CD4-positive, CD25-positive, alpha-beta regulatory T cell (primary cell): ENCODE measurements around the gene PERM1. TPM values are rescaled to one million over a fixed set of nuclear protein-coding genes. Genes with fewer than 3 reads are reported as not detected.

Experiments used
- ATAC-seq, 2 donors: fragments of 150-1000 bp; cut with Tn5 transposase; one replicate each; pipeline ENCODE4 v1.10.0; 2021; ENCODE audit warnings: low read depth in 2 of 2, moderate number of reproducible peaks in 2 of 2, moderate library complexity in 1 of 2
- DNase-seq, 3 donors: peaks; one replicate each; pipeline versions ENCODE4 v3.0.0 to v3.0.0-alpha.2; 2012 to 2022; ENCODE audit warnings: mixed read lengths in 1 of 3
- H3K27ac ChIP-seq: one replicate; pipeline ENCODE4 v1.7.0; 2013; ENCODE audit warnings: mild to moderate bottlenecking, low read length; ENCODE audit not compliant: insufficient read depth, poor library complexity, severe bottlenecking
- H3K27me3 ChIP-seq: one replicate; pipeline ENCODE4 v1.7.0; 2013; ENCODE audit warnings: low read length; ENCODE audit not compliant: control insufficient read depth, insufficient read depth
- H3K36me3 ChIP-seq: one replicate; pipeline ENCODE4 v1.7.0; 2013; ENCODE audit warnings: mild to moderate bottlenecking, low read length, moderate library complexity; ENCODE audit not compliant: control insufficient read depth, insufficient read depth
- H3K4me1 ChIP-seq: 2 replicates; pipeline ENCODE4 v1.7.0; 2013; ENCODE audit warnings: mild to moderate bottlenecking, low read length; ENCODE audit not compliant: insufficient read depth, control insufficient read depth, poor library complexity, severe bottlenecking
- H3K4me3 ChIP-seq: one replicate; pipeline ENCODE4 v1.7.0; 2013; ENCODE audit warnings: low read depth, mild to moderate bottlenecking, low read length, moderate library complexity
- H3K9me3 ChIP-seq, 2 experiments: 1 replicate in 1 of 2; 2 replicates in 1 of 2; pipeline ENCODE4 v1.7.0; 2013; ENCODE audit warnings: low read length in 2 of 2, mild to moderate bottlenecking in 1 of 2, moderate library complexity in 1 of 2; ENCODE audit not compliant: control insufficient read depth in 2 of 2
- H3K27ac Mint-ChIP-seq, 3 donors: one replicate each; pipeline ENCODE4 v1.8.0; 2020 to 2022; ENCODE audit warnings: mild to moderate bottlenecking in 3 of 3, mixed read lengths in 3 of 3, moderate library complexity in 2 of 3
- H3K27me3 Mint-ChIP-seq: one replicate; pipeline ENCODE4 v1.8.0; 2022; ENCODE audit warnings: mild to moderate bottlenecking, mixed read lengths
- H3K36me3 Mint-ChIP-seq: one replicate; pipeline ENCODE4 v1.8.0; 2020; ENCODE audit warnings: mixed read lengths
- H3K4me1 Mint-ChIP-seq, 4 donors: one replicate each; pipeline ENCODE4 v1.8.0; 2020 to 2022; ENCODE audit warnings: mixed read lengths in 4 of 4, mild to moderate bottlenecking in 1 of 4
- H3K4me3 Mint-ChIP-seq, 4 donors: one replicate each; pipeline ENCODE4 v1.8.0; 2020 to 2022; ENCODE audit warnings: mild to moderate bottlenecking in 4 of 4, mixed read lengths in 4 of 4, moderate library complexity in 3 of 4
- H3K9me3 Mint-ChIP-seq, 7 donors: one replicate each; pipeline ENCODE4 v1.8.0; 2020 to 2022; ENCODE audit warnings: mixed read lengths in 7 of 7, mild to moderate bottlenecking in 3 of 7, moderate library complexity in 2 of 7
- polyA plus RNA-seq, 4 donors: library from polyadenylated mRNA; unstranded; fragments of 300-500 nt; fragmentation: Illumina TruSeq; gene quantifications; one replicate each; pipeline ENCODE4 v1.2.3, GENCODE V29; 2021
- total RNA-seq: library from RNA; stranded (reverse); gene quantifications from one replicate; pipeline ENCODE4 v1.2.3, GENCODE V29; 2022

Gene PERM1
- total and polyA plus RNA-seq, 5 donors from 2014 or later = not detected

GRCh38 chr1:1003618-1004419 is 21.9 kb upstream of the PERM1 start:
- no peaks in the 10 kb centered on the region for H3K9me3 ChIP-seq
- H3K27me3 ChIP-seq = peaks cover 9% of the 10 kb centered on the region
- peaks cover 40% of the 10 kb centered on the region for H3K4me1 ChIP-seq
- peaks cover 0 to 15% (median 4%) of the 10 kb centered on the region in 4 donors for H3K4me1 Mint-ChIP-seq
- no peak for DNase-seq
- peak overlapping the region in 1 of 4 donors; percentile 41 for H3K4me3 Mint-ChIP-seq
- peaks cover 42% of the 10 kb centered on the region for H3K27me3 Mint-ChIP-seq
- no peak overlapping the region for H3K4me3 ChIP-seq
- no peaks in the 10 kb centered on the region for H3K36me3 Mint-ChIP-seq
- peaks cover 0 to 3% (median 0%) of the 10 kb centered on the region in 7 donors for H3K9me3 Mint-ChIP-seq
- no peaks in the 10 kb centered on the region for H3K36me3 ChIP-seq
- no peak overlapping the region for H3K27ac ChIP-seq
- H3K27ac Mint-ChIP-seq = no peak overlapping the region
- ATAC-seq = no peak

GRCh38 chr1:1001057-1001783 is 19.3 kb upstream of the PERM1 start:
- Mint-ChIP-seq H3K4me3 (peak overlapping the region; percentile 57 to 78 (median 73)), H3K27me3 (peaks cover 44% of the 10 kb centered on the region), H3K4me1 (peaks cover 0 to 20% (median 4%) of the 10 kb centered on the region in 4 donors), H3K27ac (peak overlapping the region in 1 of 3 donors; percentile 95), H3K9me3 (peaks cover 0 to 3% (median 0%) of the 10 kb centered on the region in 7 donors), H3K36me3 (no peaks in the 10 kb centered on the region)
- H3K4me3 ChIP-seq = no peak overlapping the region
- ATAC-seq (no peak), DNase-seq (no peak)
- no peaks in the 10 kb centered on the region for H3K36me3 ChIP-seq
- H3K27ac ChIP-seq = no peak overlapping the region
- H3K4me1 ChIP-seq = peaks cover 42% of the 10 kb centered on the region
- H3K27me3 ChIP-seq = peaks cover 9% of the 10 kb centered on the region
- H3K9me3 ChIP-seq = no peaks in the 10 kb centered on the region

- Histone ChIP-seq H3K27ac (no peak overlapping the region), H3K27me3 (peaks cover 9% of the 10 kb centered on the region), H3K4me3 (no peak overlapping the region), H3K36me3 (no peaks in the 10 kb centered on the region), H3K4me1 (peaks cover 45% of the 10 kb centered on the region), H3K9me3 (no peaks in the 10 kb centered on the region)
- ATAC-seq (peak in 1 of 2 donors; percentile 6), DNase-seq (peak; percentile 38 to 73 (median 60))
- Mint-ChIP-seq H3K36me3 (no peaks in the 10 kb centered on the region), H3K4me3 (peak overlapping the region; percentile 57 to 78 (median 73)), H3K9me3 (peaks cover 0 to 5% (median 0%) of the 10 kb centered on the region in 7 donors), H3K4me1 (peaks cover 0 to 24% (median 8%) of the 10 kb centered on the region in 4 donors), H3K27ac (peak overlapping the region in 1 of 3 donors; percentile 95), H3K27me3 (peaks cover 51% of the 10 kb centered on the region)
Measured at GRCh38 chr1:1000357-1001056, 18.6 kb upstream of the PERM1 start.

DNA sequence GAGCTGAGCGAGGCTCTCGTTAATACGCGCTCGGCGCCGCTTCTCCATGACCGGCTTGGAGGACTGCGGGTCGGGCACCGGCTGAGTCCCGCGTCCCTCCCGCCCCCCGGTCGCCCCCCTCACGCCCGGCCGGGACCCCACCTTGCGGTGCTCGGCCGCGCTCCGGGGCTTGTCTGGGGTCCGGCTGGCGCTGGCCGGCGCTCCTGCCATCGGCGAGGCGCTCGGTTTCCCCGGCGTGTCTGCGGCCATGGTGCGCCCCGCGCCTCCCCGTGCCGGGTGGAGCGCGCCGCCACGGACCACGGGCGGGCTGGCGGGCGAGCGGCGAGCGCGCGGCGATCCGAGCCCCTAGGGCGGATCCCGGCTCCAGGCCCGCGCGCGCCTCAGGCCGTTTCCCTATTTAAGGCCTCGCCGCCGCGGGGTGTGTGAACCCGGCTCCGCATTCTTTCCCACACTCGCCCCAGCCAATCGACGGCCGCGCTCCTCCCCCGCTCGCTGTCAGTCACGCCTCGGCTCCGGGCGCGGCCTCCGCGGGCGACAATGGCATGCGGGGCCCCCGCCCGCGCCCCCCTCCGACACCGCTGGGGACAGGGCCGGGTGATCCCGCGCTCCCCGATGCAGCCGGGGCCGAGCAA is 17.9 kb upstream of the PERM1 start, which contains the start of gene HES4:
Gene HES4 (minus strand): TSS at position 373 of the 632 bp plus-strand sequence. CDS start 124 bp downstream, at position 249.
- DNase-seq = peak; percentile 31 to 52 (median 45)
- Histone ChIP-seq H3K27me3 (peaks cover 6% of the 10 kb centered on the region), H3K4me3 (no peak within 1 kb of the TSS), H3K9me3 (no peaks in the 10 kb centered on the region), H3K27ac (no peak within 1 kb of the TSS), H3K4me1 (peaks cover 41% of the 10 kb centered on the region), H3K36me3 (no peaks in the 10 kb centered on the region)
- Mint-ChIP-seq H3K27me3 (peaks cover 50% of the 10 kb centered on the region), H3K9me3 (peaks cover 0 to 5% (median 0%) of the 10 kb centered on the region in 7 donors), H3K4me1 (peaks cover 0 to 25% (median 5%) of the 10 kb centered on the region in 4 donors), H3K36me3 (no peaks in the 10 kb centered on the region), H3K4me3 (peak within 1 kb of the TSS; percentile 57 to 86 (median 73)), H3K27ac (peak within 1 kb of the TSS in 1 of 3 donors; percentile 95)
- ATAC-seq = peak; percentile 43 to 46

- H3K4me3 ChIP-seq = no peak overlapping the region
- no peak for DNase-seq
Measured at GRCh38 chr1:998995-999724, 17.3 kb upstream of the PERM1 start.

GRCh38 chr1:998745-998994 is 16.8 kb upstream of the PERM1 start:
- Histone ChIP-seq H3K4me1 (peaks cover 38% of the 10 kb centered on the region), H3K27ac (no peak overlapping the region), H3K4me3 (no peak overlapping the region), H3K27me3 (no peaks in the 10 kb centered on the region), H3K36me3 (no peaks in the 10 kb centered on the region), H3K9me3 (no peaks in the 10 kb centered on the region)
- Mint-ChIP-seq H3K36me3 (no peaks in the 10 kb centered on the region), H3K4me3 (no peak overlapping the region), H3K27me3 (peaks cover 50% of the 10 kb centered on the region), H3K9me3 (peaks cover 0 to 4% (median 0%) of the 10 kb centered on the region in 7 donors), H3K4me1 (peaks cover 0 to 21% (median 4%) of the 10 kb centered on the region in 4 donors), H3K27ac (no peak overlapping the region)
- DNase-seq (no peak), ATAC-seq (no peak)

More at GRCh38 chr1:998995-999724, 17.3 kb upstream of the PERM1 start:
- Mint-ChIP-seq H3K9me3 (peaks cover 0 to 4% (median 0%) of the 10 kb centered on the region in 7 donors), H3K27me3 (peaks cover 50% of the 10 kb centered on the region), H3K4me1 (peaks cover 0 to 21% (median 4%) of the 10 kb centered on the region in 4 donors), H3K36me3 (no peaks in the 10 kb centered on the region), H3K4me3 (peak overlapping the region in 3 of 4 donors; percentile 56 to 86 (median 68)), H3K27ac (no peak overlapping the region)
- Histone ChIP-seq H3K27ac (no peak overlapping the region), H3K9me3 (no peaks in the 10 kb centered on the region), H3K4me1 (peaks cover 38% of the 10 kb centered on the region), H3K36me3 (no peaks in the 10 kb centered on the region), H3K27me3 (no peaks in the 10 kb centered on the region)
- peak in 1 of 2 donors; percentile 4 for ATAC-seq
